A549 (cell line): ENCODE measurements around the gene GLRA3.

Experiments
- CHD4 ChIP-seq: fragments of 200-600 bp; sonication (generic); IDR thresholded peaks from 2 replicates; pipeline ENCODE4 v1.6.1; 2016; ENCODE audit warnings: antibody characterized with exemption, mild to moderate bottlenecking, borderline replicate concordance
- EP300 ChIP-seq, 2 experiments: fragments of >200 bp; sonication (Bioruptor Twin); formaldehyde crosslinking; IDR thresholded peaks; 2 replicates in 1 of 2; 3 replicates in 1 of 2; pipeline ENCODE4 v1.6.1; 2016 to 2017
- JUNB ChIP-seq: fragments of >200 bp; sonication (Bioruptor Twin); formaldehyde crosslinking; IDR thresholded peaks from 2 replicates; pipeline ENCODE4 v1.6.1; 2016
- KDM1A ChIP-seq: fragments of 200-600 bp; sonication (generic); IDR thresholded peaks from 2 replicates; pipeline ENCODE4 v1.6.1; 2016; ENCODE audit warnings: low read depth, mild to moderate bottlenecking
- MYC ChIP-seq: IDR thresholded peaks from 2 replicates; pipeline ENCODE4 v1.6.1; 2012; ENCODE audit warnings: mild to moderate bottlenecking, inconsistent platforms, low read length, improper control_type of control experiment, borderline replicate concordance
- POLR2A ChIP-seq: IDR thresholded peaks from 2 replicates; pipeline ENCODE4 v1.6.1; 2012; ENCODE audit warnings: mild to moderate bottlenecking, low read length
- RAD21 ChIP-seq, 2 experiments: fragments of >200 bp in 1 of 2; sonication (Bioruptor Twin) in 1 of 2; formaldehyde crosslinking in 1 of 2; IDR thresholded peaks in 1 of 2; conservative IDR thresholded peaks in 1 of 2; 2 replicates in 1 of 2; 3 replicates in 1 of 2; pipeline ENCODE4 v1.6.1; 2012 to 2018; ENCODE audit warnings: inconsistent platforms in 1 of 2
- ZFP36 ChIP-seq: fragments of 450-650 bp; IDR thresholded peaks from 2 replicates; pipeline ENCODE4 v1.6.1; 2014; ENCODE audit warnings: borderline replicate concordance; ENCODE audit not compliant: partially characterized antibody
- TF ChIP-seq, protein P1 (sequence below): IDR thresholded peaks from 2 replicates; pipeline ENCODE4 v1.6.1; 2012
- TF ChIP-seq, protein P2 (sequence below): fragments of 450-650 bp; IDR thresholded peaks from 2 replicates; pipeline ENCODE4 v1.6.1; 2014; ENCODE audit warnings: antibody characterized with exemption
- TF ChIP-seq, protein P3 (sequence below): fragments of >200 bp; sonication (Bioruptor Twin); formaldehyde crosslinking; IDR thresholded peaks from 3 replicates; pipeline ENCODE4 v1.5.1; 2016
- TF ChIP-seq, protein P4 (sequence below): fragments of 200-600 bp; sonication (generic); IDR thresholded peaks from 2 replicates; pipeline ENCODE4 v1.6.1; 2016; ENCODE audit warnings: antibody characterized with exemption, mild to moderate bottlenecking, moderate library complexity
- TF ChIP-seq, protein P5 (sequence below): IDR thresholded peaks from 2 replicates; pipeline ENCODE4 v1.6.1; 2012; ENCODE audit warnings: low read depth, borderline replicate concordance

DNA sequence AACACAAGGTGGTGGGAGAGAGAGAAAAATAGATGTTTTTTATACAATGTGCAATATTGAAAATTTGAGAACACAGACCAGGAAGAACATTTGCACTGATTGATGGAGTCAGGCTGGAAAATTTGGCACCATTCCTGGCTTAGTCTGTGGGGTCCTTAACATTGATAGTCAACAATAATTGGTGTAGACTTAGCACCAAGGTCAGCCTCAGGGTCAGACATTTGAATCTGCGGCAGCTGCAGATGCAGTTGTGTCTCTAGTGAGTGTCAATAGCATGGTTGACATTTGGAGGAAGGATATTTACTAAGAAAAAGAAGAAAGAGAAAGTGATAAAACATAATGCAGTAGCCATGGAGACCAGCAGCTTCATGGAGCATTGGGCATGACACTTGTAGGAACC is 31.5 kb upstream of the GLRA3 start:
- TF ChIP-seq, protein P1, sequence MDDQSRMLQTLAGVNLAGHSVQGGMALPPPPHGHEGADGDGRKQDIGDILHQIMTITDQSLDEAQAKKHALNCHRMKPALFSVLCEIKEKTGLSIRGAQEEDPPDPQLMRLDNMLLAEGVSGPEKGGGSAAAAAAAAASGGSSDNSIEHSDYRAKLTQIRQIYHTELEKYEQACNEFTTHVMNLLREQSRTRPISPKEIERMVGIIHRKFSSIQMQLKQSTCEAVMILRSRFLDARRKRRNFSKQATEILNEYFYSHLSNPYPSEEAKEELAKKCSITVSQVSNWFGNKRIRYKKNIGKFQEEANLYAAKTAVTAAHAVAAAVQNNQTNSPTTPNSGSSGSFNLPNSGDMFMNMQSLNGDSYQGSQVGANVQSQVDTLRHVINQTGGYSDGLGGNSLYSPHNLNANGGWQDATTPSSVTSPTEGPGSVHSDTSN, result no peak
- TF ChIP-seq, protein P2, sequence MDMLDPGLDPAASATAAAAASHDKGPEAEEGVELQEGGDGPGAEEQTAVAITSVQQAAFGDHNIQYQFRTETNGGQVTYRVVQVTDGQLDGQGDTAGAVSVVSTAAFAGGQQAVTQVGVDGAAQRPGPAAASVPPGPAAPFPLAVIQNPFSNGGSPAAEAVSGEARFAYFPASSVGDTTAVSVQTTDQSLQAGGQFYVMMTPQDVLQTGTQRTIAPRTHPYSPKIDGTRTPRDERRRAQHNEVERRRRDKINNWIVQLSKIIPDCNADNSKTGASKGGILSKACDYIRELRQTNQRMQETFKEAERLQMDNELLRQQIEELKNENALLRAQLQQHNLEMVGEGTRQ, result no peak
- TF ChIP-seq ZFP36 (no peak), CHD4 (no peak), EP300 (IDR thresholded peaks at IDR 0.05) (no peak), POLR2A (no peak), MYC (no peak), KDM1A (no peak), JUNB (no peak), RAD21 (conservative IDR thresholded peaks at IDR 0.05 in 1 of 2, IDR thresholded peaks at IDR 0.05 in 1 of 2) (no peak)
- TF ChIP-seq, protein P3, sequence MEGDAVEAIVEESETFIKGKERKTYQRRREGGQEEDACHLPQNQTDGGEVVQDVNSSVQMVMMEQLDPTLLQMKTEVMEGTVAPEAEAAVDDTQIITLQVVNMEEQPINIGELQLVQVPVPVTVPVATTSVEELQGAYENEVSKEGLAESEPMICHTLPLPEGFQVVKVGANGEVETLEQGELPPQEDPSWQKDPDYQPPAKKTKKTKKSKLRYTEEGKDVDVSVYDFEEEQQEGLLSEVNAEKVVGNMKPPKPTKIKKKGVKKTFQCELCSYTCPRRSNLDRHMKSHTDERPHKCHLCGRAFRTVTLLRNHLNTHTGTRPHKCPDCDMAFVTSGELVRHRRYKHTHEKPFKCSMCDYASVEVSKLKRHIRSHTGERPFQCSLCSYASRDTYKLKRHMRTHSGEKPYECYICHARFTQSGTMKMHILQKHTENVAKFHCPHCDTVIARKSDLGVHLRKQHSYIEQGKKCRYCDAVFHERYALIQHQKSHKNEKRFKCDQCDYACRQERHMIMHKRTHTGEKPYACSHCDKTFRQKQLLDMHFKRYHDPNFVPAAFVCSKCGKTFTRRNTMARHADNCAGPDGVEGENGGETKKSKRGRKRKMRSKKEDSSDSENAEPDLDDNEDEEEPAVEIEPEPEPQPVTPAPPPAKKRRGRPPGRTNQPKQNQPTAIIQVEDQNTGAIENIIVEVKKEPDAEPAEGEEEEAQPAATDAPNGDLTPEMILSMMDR, result no peak
- TF ChIP-seq, protein P4, sequence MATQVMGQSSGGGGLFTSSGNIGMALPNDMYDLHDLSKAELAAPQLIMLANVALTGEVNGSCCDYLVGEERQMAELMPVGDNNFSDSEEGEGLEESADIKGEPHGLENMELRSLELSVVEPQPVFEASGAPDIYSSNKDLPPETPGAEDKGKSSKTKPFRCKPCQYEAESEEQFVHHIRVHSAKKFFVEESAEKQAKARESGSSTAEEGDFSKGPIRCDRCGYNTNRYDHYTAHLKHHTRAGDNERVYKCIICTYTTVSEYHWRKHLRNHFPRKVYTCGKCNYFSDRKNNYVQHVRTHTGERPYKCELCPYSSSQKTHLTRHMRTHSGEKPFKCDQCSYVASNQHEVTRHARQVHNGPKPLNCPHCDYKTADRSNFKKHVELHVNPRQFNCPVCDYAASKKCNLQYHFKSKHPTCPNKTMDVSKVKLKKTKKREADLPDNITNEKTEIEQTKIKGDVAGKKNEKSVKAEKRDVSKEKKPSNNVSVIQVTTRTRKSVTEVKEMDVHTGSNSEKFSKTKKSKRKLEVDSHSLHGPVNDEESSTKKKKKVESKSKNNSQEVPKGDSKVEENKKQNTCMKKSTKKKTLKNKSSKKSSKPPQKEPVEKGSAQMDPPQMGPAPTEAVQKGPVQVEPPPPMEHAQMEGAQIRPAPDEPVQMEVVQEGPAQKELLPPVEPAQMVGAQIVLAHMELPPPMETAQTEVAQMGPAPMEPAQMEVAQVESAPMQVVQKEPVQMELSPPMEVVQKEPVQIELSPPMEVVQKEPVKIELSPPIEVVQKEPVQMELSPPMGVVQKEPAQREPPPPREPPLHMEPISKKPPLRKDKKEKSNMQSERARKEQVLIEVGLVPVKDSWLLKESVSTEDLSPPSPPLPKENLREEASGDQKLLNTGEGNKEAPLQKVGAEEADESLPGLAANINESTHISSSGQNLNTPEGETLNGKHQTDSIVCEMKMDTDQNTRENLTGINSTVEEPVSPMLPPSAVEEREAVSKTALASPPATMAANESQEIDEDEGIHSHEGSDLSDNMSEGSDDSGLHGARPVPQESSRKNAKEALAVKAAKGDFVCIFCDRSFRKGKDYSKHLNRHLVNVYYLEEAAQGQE, result no peak
- TF ChIP-seq, protein P5, sequence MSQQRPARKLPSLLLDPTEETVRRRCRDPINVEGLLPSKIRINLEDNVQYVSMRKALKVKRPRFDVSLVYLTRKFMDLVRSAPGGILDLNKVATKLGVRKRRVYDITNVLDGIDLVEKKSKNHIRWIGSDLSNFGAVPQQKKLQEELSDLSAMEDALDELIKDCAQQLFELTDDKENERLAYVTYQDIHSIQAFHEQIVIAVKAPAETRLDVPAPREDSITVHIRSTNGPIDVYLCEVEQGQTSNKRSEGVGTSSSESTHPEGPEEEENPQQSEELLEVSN, result no peak
